Endothelial cell of umbilical vein (primary cell): Measurements from ENCODE around the gene SCO2.

ENCODE experiments used
- CTCF ChIP-seq, 2 donors: IDR thresholded peaks; 1 replicate in 1 of 2; 2 replicates in 1 of 2; pipeline ENCODE4 v1.5.1; 2011; ENCODE audit warnings: low read length in 2 of 2, mild to moderate bottlenecking in 2 of 2, moderate library complexity in 2 of 2, control low read depth in 1 of 2, inconsistent platforms in 1 of 2, low read depth in 1 of 2; ENCODE audit not compliant: insufficient read depth in 1 of 2; ENCODE audit errors: extremely low read depth in 1 of 2
- JUN ChIP-seq: IDR thresholded peaks from 2 replicates; pipeline ENCODE4 v1.6.1; 2011; ENCODE audit warnings: borderline replicate concordance, low read depth; ENCODE audit not compliant: insufficient read length, insufficient read depth
- POLR2A ChIP-seq: IDR thresholded peaks from 2 replicates; pipeline ENCODE4 v1.6.1; 2012; ENCODE audit warnings: low read depth, mild to moderate bottlenecking, control low read depth, low read length

- no peak for TF ChIP-seq CTCF (IDR thresholded peaks at IDR 0.05; ENCODE audit: extremely low read depth in 1 of 2, insufficient read depth in 1 of 2, low read depth in 1 of 2, low read length in 2 of 2)
- no peak for TF ChIP-seq POLR2A
- TF ChIP-seq JUN = no peak
Measured at GRCh38 chr22:50524676-50525103, 708 bp downstream of the SCO2 start.
